Uterus (tissue), 4 donors: ENCODE results near the gene SMG5. TPM values are rescaled to one million over a fixed set of nuclear protein-coding genes. Genes with fewer than 3 reads are reported as not detected.
"Not testable (repeated sequence)": the region's sequence is repeated elsewhere in the genome, so short reads cannot be mapped to it uniquely, and the experiment has no call there.

Source experiments
- DNase-seq, 2 donors: peaks; one replicate each; pipeline ENCODE4 v3.0.0-alpha.2; 2019 to 2020
- H3K27ac ChIP-seq, 2 donors: fragments of 200-600 bp; sonication (generic); 1 replicate in 1 of 2; 2 replicates in 1 of 2; pipeline ENCODE4 v1.5.1; 2016 to 2018
- H3K27me3 ChIP-seq, 2 donors: fragments of 200-600 bp; sonication (generic); one replicate each; pipeline ENCODE4 v1.5.1; 2018 to 2019; ENCODE audit warnings: control low read depth in 1 of 2
- H3K36me3 ChIP-seq, 2 donors: fragments of 200-600 bp; sonication (generic); one replicate each; pipeline ENCODE4 v1.5.1; 2019; ENCODE audit warnings: control low read depth in 1 of 2
- H3K4me1 ChIP-seq, 2 donors: fragments of 200-600 bp; sonication (generic); one replicate each; pipeline ENCODE4 v1.5.1; 2018 to 2019; ENCODE audit warnings: control low read depth in 1 of 2
- H3K4me3 ChIP-seq, 2 donors: fragments of 200-600 bp; sonication (generic); 1 replicate in 1 of 2; 2 replicates in 1 of 2; pipeline ENCODE4 v1.5.1; 2018 to 2019; ENCODE audit warnings: mild to moderate bottlenecking in 1 of 2
- H3K9me3 ChIP-seq, 2 donors: fragments of 200-600 bp; sonication (generic); one replicate each; pipeline ENCODE4 v1.5.1; 2019; ENCODE audit warnings: control low read depth in 1 of 2
- CTCF ChIP-seq, 4 experiments: fragments of 200-600 bp in 2 of 4; fragments of 450-650 bp in 2 of 4; sonication (generic) in 2 of 4; IDR thresholded peaks; one replicate each; pipeline ENCODE4 v1.5.1; 2016 to 2019; ENCODE audit warnings: antibody characterized with exemption in 4 of 4, mild to moderate bottlenecking in 2 of 4, moderate library complexity in 1 of 4
- POLR2A ChIP-seq, 2 donors: fragments of 450-650 bp; IDR thresholded peaks; one replicate each; pipeline ENCODE4 v1.6.1; 2016; ENCODE audit warnings: antibody characterized with exemption in 2 of 2, mild to moderate bottlenecking in 1 of 2, moderate library complexity in 1 of 2
- intact Hi-C: fragments of 100-400 bp; cut with DNase I; formaldehyde crosslinking; loops from one replicate; pipeline ENCODE4 v1.15.1; 2023; ENCODE audit warnings: low total_unique reads
- total RNA-seq, 4 donors: library from RNA; depleted of rRNA in 3 of 4; stranded (reverse); fragments of >200 nt in 3 of 4; gene quantifications; one replicate each; pipeline versions ENCODE4 v1.1.0 to v1.2.4, GENCODE V29; 2014 to 2023
- donor health status: DM: yes; HTN: yes; CAD: no.

SMG5 gene
- total RNA-seq, 4 donors from 2014 or later: 8.8 to 68.8 (median 39.0) TPM

GRCh38 chr1:156226116-156226538, 56.5 kb downstream of the SMG5 start:
- H3K27ac ChIP-seq: no peak overlapping the region
- no peak for DNase-seq

GRCh38 chr1:156225677-156226014, 57.0 kb downstream of the SMG5 start:
- TF ChIP-seq POLR2A (IDR thresholded peaks at IDR 0.05) (no peak), CTCF (IDR thresholded peaks at IDR 0.05) (no peak)
- H3K4me3 ChIP-seq: no peak overlapping the region
- DNase-seq: no peak
- H3K27ac ChIP-seq: no peak overlapping the region
- no peaks in the 10 kb centered on the region for H3K27me3 ChIP-seq
- H3K9me3 ChIP-seq: no peaks in the 10 kb centered on the region
- H3K4me1 ChIP-seq: no peaks in the 10 kb centered on the region
- no peaks in the 10 kb centered on the region for H3K36me3 ChIP-seq
- intact Hi-C loops: loop anchor here (5.0 kb wide), 1 partner anchor 78 kb away; no protein-coding TSS in a partner anchor

More at GRCh38 chr1:156226116-156226538, 56.5 kb downstream of the SMG5 start:
- Histone ChIP-seq H3K4me1 (no peaks in the 10 kb centered on the region), H3K9me3 (no peaks in the 10 kb centered on the region), H3K4me3 (no peak overlapping the region), H3K36me3 (no peaks in the 10 kb centered on the region), H3K27me3 (no peaks in the 10 kb centered on the region)
- intact Hi-C loops: loop anchor here (5.0 kb wide), 1 partner anchor 79 kb away; no protein-coding TSS in a partner anchor
- TF ChIP-seq POLR2A (IDR thresholded peaks at IDR 0.05) (no peak), CTCF (IDR thresholded peaks at IDR 0.05) (no peak)

GRCh38 chr1:156221986-156222692, 60.5 kb downstream of the SMG5 start:
- Histone ChIP-seq H3K36me3 (no peaks in the 10 kb centered on the region), H3K27ac (no peak overlapping the region), H3K27me3 (no peaks in the 10 kb centered on the region), H3K4me1 (no peaks in the 10 kb centered on the region), H3K9me3 (no peaks in the 10 kb centered on the region), H3K4me3 (no peak overlapping the region)
- intact Hi-C loops: no loop called here
- DNase-seq: no peak
- TF ChIP-seq CTCF (IDR thresholded peaks at IDR 0.05): no peak
- TF ChIP-seq POLR2A (IDR thresholded peaks at IDR 0.05): no peak

GRCh38 chr1:156220226-156220625, 62.4 kb downstream of the SMG5 start:
- no peak for DNase-seq
- Histone ChIP-seq H3K27me3 (no peaks in the 10 kb centered on the region), H3K36me3 (no peaks in the 10 kb centered on the region), H3K4me1 (peaks cover 0 to 3% of the 10 kb centered on the region in 2 donors), H3K4me3 (no peak overlapping the region), H3K27ac (no peak overlapping the region), H3K9me3 (no peaks in the 10 kb centered on the region)
- no peak for TF ChIP-seq CTCF (IDR thresholded peaks at IDR 0.05)
- no peak for TF ChIP-seq POLR2A (IDR thresholded peaks at IDR 0.05)
- intact Hi-C loops: no loop called here

GRCh38 chr1:156217871-156218270, 64.8 kb downstream of the SMG5 start:
- H3K4me3 ChIP-seq: no peak overlapping the region
- no peak for TF ChIP-seq POLR2A (IDR thresholded peaks at IDR 0.05)
- TF ChIP-seq CTCF (IDR thresholded peaks at IDR 0.05): no peak
- peak overlapping the region in 1 of 2 donors; percentile 23 for H3K27ac ChIP-seq
- DNase-seq: no peak
- intact Hi-C loops: no loop called here
- no peaks in the 10 kb centered on the region for H3K27me3 ChIP-seq
- H3K36me3 ChIP-seq: no peaks in the 10 kb centered on the region
- H3K4me1 ChIP-seq: peaks cover 0 to 3% of the 10 kb centered on the region in 2 donors
- H3K9me3 ChIP-seq: no peaks in the 10 kb centered on the region

GRCh38 chr1:156216361-156217086, 66.1 kb downstream of the SMG5 start:
- H3K9me3 ChIP-seq, H3K4me3 ChIP-seq, H3K27ac ChIP-seq, DNase-seq, H3K36me3 ChIP-seq, H3K4me1 ChIP-seq, intact Hi-C loops, H3K27me3 ChIP-seq: not testable (repeated sequence)
